ENCODE results near the gene SLC25A11.
"Not testable (repeated sequence)": the region's sequence is repeated elsewhere in the genome, so short reads cannot be mapped to it uniquely, and the experiment has no call there.

SLC25A11 gene

DNA sequence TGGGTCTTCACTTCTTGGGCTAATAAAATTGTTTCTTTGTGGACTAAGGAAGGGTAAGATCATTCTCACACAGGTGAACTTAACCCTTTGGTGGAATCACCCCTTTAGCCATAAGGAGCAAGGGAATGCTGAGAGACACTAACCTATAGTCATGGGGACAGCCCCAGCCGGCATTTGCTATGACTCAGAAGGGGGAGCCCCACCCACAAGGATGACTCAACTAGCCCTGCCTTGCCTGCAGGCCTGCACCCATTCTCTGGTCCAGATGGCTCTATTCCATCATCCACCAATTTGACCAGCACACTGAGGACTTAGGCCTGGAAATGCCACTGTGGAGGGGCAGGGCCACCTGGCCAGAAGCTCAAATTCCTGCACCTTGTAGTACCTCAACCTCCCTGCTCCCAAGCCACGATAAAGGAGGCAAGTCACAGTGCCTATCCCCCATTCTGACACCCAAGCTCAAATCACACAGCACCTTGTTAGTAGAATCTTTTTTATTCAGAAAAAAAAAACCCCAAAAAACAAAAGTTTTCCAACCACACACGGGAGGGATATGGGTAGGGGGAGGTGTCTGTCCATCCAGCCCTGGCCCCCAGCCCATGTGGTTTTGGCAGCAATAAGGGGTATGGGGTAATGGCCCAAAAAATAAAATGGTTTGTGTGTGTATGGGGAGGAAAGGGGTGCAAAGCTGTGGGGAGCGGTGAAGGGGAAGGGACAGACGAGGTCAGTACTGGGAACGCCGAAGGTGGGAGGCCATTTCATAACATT is 5.5 kb upstream of the SLC25A11 start:
- no peak for DNase-seq (ENCODE audit: low spot score)

- DNase-seq (ENCODE audit: low spot score), result peak; percentile 45
Measured at GRCh38 chr17:4944554-4945175, 4.8 kb upstream of the SLC25A11 start.

GRCh38 chr17:4944163-4944553 is 4.3 kb upstream of the SLC25A11 start:
- DNase-seq (ENCODE audit: low spot score), result no peak

DNA sequence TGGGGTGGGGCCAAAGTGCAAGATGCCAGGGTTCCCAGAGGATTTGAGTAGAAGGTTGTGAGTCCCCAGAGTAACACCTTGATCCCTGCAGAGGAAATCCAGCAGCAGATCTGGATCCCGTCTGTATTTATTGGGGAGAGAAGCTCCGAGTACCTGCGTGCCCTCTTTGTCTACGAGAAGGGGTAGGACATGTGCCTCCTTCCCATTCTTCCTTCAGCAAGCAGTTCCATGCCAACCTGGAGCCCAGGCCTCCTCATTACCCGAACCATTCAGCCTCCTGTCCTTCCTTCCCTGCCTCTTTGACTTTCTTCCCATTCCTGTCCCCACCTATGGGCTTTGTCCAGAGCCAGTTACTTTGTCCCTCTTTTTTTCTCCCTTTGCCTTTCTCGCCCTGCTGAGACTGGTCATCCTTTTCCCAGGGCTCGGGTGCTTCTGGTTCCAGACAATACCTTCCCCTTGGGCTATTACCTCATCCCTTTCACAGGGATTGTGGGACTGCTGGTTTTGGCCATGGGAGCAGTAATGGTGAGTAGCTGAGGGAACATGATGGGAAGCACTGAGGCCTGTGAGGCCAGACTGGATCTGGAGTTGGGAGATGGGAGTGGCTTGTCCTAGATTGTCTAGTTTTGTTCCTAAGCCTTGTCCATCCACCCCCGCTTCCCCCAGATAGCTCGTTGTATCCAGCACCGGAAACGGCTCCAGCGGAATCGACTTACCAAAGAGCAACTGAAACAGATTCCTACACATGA is 3.1 kb upstream of the SLC25A11 start:
- DNase-seq (ENCODE audit: low spot score), result no peak

DNA sequence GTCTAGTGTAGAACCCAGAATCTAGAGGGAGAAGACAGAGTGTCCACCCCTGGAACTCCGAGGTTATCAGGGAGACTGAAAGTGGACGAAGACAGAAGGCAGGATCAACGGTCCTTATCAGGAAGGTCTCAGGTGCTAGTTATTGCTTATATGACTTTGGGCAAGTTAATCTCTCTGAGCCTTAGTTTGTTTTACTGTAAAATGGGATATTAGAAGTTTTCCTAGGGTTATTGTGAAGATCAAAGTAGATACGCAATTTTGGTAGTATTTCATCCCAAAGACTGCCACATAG is 1.4 kb upstream of the SLC25A11 start:
- no peak for DNase-seq (ENCODE audit: low spot score)

DNA sequence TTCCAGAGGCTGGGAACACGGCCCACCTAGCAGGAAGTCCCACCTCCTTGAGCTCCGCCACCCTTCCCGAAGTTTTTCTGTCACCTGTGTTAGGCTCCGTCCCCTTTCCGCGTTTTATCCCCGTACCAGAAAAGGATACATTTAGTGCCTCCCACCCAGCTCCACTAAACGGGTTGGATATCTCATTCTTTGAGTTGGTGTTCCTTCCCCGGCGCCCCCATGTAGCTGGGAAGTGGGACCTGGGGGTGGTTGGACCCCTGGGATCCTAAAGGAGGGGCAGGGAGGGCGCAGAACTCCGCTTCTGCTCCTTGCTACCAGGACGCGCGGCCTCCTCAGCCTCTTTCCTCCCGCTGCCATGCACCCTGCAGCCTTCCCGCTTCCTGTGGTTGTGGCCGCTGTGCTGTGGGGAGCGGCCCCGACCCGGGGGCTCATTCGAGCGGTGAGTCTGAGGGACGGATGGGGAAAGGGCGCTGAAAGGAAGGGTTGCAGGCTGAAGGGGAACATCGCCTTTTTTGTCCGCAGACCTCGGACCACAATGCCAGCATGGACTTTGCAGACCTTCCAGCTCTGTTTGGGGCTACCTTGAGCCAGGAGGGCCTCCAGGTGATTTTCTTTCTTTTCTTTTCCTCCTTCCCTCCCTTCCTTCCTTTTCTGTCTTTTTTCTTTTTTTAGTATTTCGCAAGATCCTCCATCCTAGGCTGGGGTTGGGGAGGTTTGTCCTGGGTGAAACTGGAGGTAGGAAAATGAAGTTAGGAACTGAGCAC is 891 bp upstream of the SLC25A11 start:
- DNase-seq (ENCODE audit: low spot score), result no peak

DNA sequence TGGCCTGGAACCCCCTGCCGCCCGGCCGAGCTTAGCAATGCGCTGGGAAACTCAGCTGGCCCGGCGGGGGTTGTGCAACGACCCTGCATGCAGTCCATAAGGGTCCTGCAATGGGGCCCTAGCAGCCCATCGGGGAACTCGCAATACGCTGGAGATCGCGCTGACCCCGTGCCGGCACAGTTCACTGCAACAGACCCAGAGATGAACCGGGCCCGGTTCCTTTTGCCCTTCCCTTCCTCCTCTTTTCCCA is 375 bp downstream of the SLC25A11 start:
- no peak for DNase-seq (ENCODE audit: low spot score)

DNA sequence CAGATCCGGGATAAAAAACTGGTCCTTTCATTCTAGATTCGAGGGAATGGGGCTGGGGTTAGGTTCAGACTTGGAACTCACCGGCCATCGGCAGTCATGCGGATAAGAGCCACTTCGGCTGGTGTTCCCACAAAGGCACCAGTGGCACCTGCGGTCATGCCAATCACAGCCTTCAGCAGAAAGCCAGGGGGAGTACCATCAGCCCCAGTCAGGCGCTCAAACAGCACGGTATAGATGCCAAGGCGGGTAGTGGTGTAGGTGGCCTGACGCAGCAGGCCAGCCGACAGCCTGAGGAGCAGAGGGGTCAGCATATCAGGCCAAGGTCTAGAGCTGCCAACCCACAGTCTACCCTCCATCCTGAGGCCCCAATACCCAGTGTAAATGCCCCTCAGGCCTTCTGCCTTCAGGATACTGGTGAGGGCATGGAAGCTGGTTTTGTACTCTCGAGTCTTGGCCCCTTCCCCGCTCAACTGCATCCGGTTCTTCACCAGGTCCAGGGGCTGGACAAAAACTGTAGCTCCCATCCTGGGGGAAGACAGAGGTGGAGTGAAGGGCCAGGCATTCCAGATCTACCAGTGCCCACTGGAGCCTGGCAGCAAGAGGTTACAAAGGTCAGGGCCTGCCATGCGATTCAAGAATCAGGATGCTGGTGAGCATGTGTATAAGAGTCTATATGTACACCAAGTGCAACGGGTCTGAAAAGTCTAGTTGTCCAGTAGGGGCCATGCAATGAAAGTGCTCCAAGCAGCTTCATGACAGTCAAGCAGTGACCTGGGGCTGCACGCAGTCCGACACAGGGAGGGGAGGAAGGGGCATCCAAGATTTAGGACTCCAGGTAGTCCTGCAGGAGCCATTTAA is 929 bp downstream of the SLC25A11 start:
- peak; percentile 49 for DNase-seq (ENCODE audit: low spot score)

DNA sequence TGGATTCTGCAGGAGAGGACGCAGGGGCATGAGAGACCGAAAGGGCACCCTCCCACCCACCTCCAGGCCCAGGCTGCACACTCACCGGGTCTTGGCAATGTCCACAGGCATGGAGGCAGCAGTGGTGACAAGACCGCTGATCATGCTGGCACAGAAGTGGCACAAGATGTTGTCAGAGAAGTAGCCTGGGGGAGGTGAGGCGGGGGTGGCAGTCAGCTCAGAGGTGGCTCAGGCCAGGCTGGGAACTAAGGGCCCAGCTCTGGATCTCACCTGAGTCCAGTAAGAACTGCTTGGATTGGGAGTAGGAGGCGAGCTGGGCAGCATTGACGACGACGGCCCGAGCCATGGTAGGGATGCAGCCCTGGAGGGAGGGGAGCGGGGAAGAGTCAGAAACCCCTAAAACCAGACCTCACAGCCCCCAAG is 1.8 kb downstream of the SLC25A11 start:
- peak; percentile 48 for DNase-seq (ENCODE audit: low spot score)

DNA sequence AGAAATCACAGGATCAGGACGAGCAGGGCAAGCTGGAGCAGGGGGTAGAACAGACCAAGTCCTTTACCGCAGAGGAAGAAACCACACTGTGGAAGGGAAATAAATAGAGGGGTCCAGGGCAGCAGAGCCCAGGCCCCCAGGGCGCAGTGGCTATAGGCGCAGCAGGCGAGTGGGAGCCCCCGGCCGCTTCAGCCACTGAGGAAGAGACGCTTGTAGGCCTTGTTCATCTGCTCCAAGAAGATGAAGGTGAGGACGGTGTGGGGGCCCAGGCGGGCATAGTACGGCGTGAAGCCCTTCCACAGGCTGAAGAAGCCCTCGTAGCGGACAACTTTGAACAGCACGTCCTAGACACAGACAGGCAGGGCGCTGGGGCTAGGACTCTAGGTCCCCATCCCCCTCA is 2.3 kb downstream of the SLC25A11 start:
- DNase-seq (ENCODE audit: low spot score), result no peak

GRCh38 chr17:4936436-4936835 is 3.4 kb downstream of the SLC25A11 start:
- DNase-seq (ENCODE audit: low spot score), result no peak

GRCh38 chr17:4935650-4936049 is 4.2 kb downstream of the SLC25A11 start:
- no peak for DNase-seq (ENCODE audit: low spot score)

DNA sequence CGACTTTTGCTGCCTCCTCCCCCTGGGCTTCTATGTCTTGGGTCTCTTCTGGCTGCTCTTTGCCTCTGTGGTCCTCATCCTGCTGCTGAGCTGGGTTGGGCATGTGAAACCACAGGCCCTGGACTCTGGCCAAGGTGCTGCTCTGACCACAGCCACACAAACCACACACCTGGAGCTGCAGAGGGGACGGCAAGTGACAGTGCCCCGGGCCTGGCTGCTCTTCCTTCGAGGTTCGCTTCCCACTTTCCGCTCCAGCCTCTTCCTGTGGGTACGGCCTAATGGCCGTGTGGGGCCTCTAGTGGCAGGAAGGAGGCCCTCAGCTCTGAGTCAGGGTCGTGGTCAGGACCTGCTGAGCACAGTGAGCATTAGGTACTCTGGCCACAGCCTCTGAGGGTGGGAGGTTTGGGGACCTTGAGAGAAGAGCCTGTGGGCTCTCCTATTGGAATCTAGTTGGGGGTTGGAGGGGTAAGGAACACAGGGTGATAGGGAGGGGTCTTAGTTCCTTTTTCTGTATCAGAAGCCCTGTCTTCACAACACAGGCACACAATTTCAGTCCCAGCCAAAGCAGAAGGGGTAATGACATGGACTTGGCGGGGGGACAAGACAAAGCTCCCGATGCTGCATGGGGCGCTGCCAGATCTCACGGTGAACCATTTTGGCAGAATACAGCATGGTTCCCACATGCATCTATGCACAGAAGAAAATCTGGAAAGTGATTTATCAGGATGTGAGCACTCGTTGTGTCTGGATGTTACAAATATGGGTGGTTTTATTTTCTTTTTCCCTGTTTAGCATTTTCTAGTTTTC is 5.5 kb downstream of the SLC25A11 start:
- peak; percentile 56 for DNase-seq (ENCODE audit: low spot score)

DNA sequence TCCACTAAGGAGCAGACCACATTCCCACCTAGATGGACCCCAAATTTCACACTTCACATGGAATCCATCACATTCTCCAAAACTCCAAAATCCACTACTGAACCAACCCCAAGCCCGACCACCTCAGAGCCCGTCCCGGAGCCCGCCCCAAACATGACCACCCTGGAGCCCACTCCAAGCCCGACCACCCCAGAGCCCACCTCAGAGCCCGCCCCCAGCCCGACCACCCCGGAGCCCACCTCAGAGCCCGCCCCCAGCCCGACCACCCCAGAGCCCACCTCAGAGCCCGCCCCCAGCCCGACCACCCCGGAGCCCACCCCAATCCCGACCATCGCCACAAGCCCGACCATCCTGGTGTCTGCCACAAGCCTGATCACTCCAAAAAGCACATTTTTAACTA is 6.2 kb downstream of the SLC25A11 start:
- DNase-seq (ENCODE audit: low spot score), result no peak

DNA sequence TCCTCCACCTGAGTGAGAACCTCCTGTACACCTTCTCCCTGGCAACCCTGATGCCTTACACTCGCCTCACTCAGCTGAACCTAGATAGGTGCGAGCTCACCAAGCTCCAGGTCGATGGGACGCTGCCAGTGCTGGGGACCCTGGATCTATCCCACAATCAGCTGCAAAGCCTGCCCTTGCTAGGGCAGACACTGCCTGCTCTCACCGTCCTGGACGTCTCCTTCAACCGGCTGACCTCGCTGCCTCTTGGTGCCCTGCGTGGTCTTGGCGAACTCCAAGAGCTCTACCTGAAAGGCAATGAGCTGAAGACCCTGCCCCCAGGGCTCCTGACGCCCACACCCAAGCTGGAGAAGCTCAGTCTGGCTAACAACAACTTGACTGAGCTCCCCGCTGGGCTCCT is 7.1 kb downstream of the SLC25A11 start:
- DNase-seq (ENCODE audit: low spot score), result peak; percentile 46

- DNase-seq (ENCODE audit: low spot score), result no peak
Measured at GRCh38 chr17:4931963-4932362, 7.9 kb downstream of the SLC25A11 start, which contains the start of gene GP1BA. GP1BA (plus strand) TSS chr17:4932277; CDS start chr17:4932605, 328 bp downstream.

- no peak for DNase-seq (ENCODE audit: low spot score)
Measured at GRCh38 chr17:4928881-4929280, 11.0 kb downstream of the SLC25A11 start.

DNA sequence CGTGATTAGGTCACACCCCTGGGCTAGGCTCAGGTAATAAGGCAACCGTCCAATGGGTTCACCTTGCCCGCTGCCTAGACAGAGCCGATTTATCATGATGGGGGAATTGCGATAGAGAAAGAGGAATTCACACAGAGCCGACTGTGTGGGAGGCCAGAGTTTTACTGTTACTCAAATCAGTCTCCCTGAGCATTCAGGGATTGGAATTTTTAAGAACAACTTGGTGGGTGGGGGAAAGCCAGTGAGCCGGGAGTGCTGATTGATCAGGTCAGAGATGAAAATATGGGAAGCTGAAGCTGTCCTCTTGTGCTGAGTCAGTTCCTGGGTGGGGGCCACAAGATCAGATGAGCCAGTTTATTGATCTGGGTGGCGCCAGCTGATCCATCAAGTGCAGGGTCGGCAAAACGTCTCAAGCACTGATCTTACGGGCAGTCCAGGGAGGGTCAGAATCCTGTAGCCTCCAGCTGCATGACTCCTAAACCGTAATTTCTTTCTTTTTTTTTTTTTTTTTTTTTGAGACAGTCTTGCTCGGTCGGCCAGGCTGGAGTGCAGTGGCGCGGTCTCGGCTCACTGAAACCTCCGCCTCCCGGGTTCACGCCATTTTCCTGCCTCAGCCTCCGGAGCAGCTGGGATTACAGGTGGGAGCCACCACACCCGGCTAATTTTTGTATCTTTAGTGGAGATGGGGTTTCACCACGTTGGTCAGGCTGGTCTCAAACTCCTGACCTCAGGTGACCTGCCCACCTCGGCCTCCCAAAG is 13.1 kb downstream of the SLC25A11 start:
- not testable (repeated sequence) for DNase-seq (ENCODE audit: low spot score)

DNA sequence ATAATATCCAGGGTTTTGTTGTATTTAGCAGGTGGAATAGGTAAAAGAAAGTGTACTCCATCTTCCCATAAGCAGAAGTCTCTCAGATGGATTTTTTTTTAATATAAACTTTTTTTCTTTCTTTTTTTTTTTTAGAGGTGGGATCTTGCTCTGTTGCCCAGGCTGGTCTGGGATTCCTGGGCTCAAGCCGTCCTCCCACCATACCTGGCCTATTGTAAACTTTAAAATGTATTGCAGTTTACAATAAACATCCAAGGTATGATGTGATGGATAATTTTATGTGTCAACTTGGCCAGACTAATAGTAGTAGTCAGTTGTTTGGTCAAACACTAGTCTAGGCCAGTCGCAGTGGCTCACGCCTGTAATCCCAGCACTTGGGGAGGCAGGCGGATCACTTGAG is 18.5 kb downstream of the SLC25A11 start:
- DNase-seq (ENCODE audit: low spot score), result no peak

GRCh38 chr17:4920351-4921048 is 19.3 kb downstream of the SLC25A11 start:
- DNase-seq (ENCODE audit: low spot score), result no peak

Measured in ecto neural progenitor cell (in vitro differentiated cells).